ENCODE measurements around the gene MYO6. TPM values are rescaled to one million over a fixed set of nuclear protein-coding genes. Genes with fewer than 3 reads are reported as not detected.

Gene MYO6
- total RNA-seq, 1 experiment from 2014 or later = 46.9 TPM

- TF ChIP-seq, protein P1, sequence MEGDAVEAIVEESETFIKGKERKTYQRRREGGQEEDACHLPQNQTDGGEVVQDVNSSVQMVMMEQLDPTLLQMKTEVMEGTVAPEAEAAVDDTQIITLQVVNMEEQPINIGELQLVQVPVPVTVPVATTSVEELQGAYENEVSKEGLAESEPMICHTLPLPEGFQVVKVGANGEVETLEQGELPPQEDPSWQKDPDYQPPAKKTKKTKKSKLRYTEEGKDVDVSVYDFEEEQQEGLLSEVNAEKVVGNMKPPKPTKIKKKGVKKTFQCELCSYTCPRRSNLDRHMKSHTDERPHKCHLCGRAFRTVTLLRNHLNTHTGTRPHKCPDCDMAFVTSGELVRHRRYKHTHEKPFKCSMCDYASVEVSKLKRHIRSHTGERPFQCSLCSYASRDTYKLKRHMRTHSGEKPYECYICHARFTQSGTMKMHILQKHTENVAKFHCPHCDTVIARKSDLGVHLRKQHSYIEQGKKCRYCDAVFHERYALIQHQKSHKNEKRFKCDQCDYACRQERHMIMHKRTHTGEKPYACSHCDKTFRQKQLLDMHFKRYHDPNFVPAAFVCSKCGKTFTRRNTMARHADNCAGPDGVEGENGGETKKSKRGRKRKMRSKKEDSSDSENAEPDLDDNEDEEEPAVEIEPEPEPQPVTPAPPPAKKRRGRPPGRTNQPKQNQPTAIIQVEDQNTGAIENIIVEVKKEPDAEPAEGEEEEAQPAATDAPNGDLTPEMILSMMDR (conservative IDR thresholded peaks at IDR 0.05) = no peak
- peak overlapping the region in 2 of 3 experiments; percentile 48 to 65; a peak in 3 of 7 replicates for H3K27ac Mint-ChIP-seq
- Histone ChIP-seq H3K79me2 (ENCODE audit: insufficient read depth, low read length) (no peaks in the 10 kb centered on the region), H4K8ac (replicated peaks; ENCODE audit: insufficient read length, low read depth, low read length) (no peak overlapping the region), H3K79me1 (ENCODE audit: insufficient read depth, low read depth, low read length, poor library complexity, severe bottlenecking) (no peaks in the 10 kb centered on the region), H4K91ac (ENCODE audit: insufficient read length, low read depth, low read length) (no peak overlapping the region), H3K4me2 (ENCODE audit: insufficient read depth, insufficient read length, low read length) (no peak overlapping the region), H3T11ph (ENCODE audit: low read length) (no peak overlapping the region), H3K4me1 (ENCODE audit: insufficient read depth, low read length) (no peaks in the 10 kb centered on the region; the same call in 1 of the 2 replicates), H3K27me3 (ENCODE audit: insufficient read depth, low read length) (no peaks in the 10 kb centered on the region), H2BK12ac (ENCODE audit: insufficient read length, low read depth, low read length) (no peak overlapping the region), H2BK5ac (ENCODE audit: insufficient read length, low read length) (no peak overlapping the region), H3K14ac (ENCODE audit: insufficient read depth, low read length) (no peak overlapping the region), H2AFZ (ENCODE audit: low read length) (peak overlapping the region; percentile 10), H2BK20ac (ENCODE audit: low read depth, low read length, poor library complexity, severe bottlenecking) (no peak overlapping the region), H4K5ac (ENCODE audit: insufficient read length, low read depth, low read length) (no peak overlapping the region), H3K23ac (ENCODE audit: insufficient read length, low read depth, low read length) (no peak overlapping the region), H3K9me3 (ENCODE audit: control insufficient read depth, low read depth, low read length) (no peaks in the 10 kb centered on the region), H3K23me2 (ENCODE audit: insufficient read length, low read depth, low read length, poor library complexity, severe bottlenecking) (no peaks in the 10 kb centered on the region), H3K27ac (ENCODE audit: insufficient read length, low read depth, low read length) (no peak overlapping the region), H3K9ac (ENCODE audit: extremely low read depth, insufficient read length, low read length) (no peak overlapping the region), H3K4ac (ENCODE audit: low read depth, low read length) (no peak overlapping the region), H2BK15ac (ENCODE audit: low read depth, low read length) (no peak overlapping the region), H3K18ac (ENCODE audit: insufficient read length, low read depth, low read length) (no peak overlapping the region), H2BK120ac (ENCODE audit: low read depth, low read length, poor library complexity, severe bottlenecking) (no peak overlapping the region), H3K56ac (ENCODE audit: insufficient read length, low read depth, low read length) (no peak overlapping the region), H4K20me1 (ENCODE audit: control insufficient read depth, insufficient read depth, insufficient read length) (no peaks in the 10 kb centered on the region), H2AK5ac (ENCODE audit: insufficient read length, low read length) (no peak overlapping the region)
- no CpG with 5 or more reads among the region's 1 CpG for WGBS (ENCODE audit: extremely low coverage, insufficient read length, low lambda C conversion rate)
- peaks cover 7 to 14% of the 10 kb centered on the region in 2 experiments for H3K9me3 Mint-ChIP-seq
- H3K27me3 Mint-ChIP-seq (ENCODE audit: low read depth) = no peaks in the 10 kb centered on the region
- peaks cover 5 to 8% of the 10 kb centered on the region in 2 experiments; a peak in 3 of 4 replicates for H3K4me1 Mint-ChIP-seq
- no peak overlapping the region for H3K4me3 Mint-ChIP-seq
- no peak for DNase-seq
- H3K36me3 Mint-ChIP-seq (ENCODE audit: insufficient read depth in 1 of 3, low read depth in 3 of 3) = peaks cover 0 to 13% (median 5%) of the 10 kb centered on the region in 3 experiments; a peak in 3 of 7 replicates
Measured at GRCh38 chr6:75963569-75963968, 214.5 kb downstream of the MYO6 start.

All from H9 (cell line).